Measurements from ENCODE around the gene FAM107B. TPM values are rescaled to one million over a fixed set of nuclear protein-coding genes. Genes with fewer than 3 reads are reported as not detected.

Gene FAM107B
- total RNA-seq, 1 donor from 2014 or later: 40.7 TPM

- Mint-ChIP-seq H3K27me3 (ENCODE audit: unreplicated experiment) (no peaks in the 10 kb centered on the region), H3K36me3 (ENCODE audit: unreplicated experiment) (peaks cover 10% of the 10 kb centered on the region), H3K9me3 (ENCODE audit: unreplicated experiment) (peaks cover 3% of the 10 kb centered on the region), H3K27ac (ENCODE audit: unreplicated experiment) (peak overlapping the region; percentile 56), H3K4me3 (ENCODE audit: unreplicated experiment) (no peak overlapping the region), H3K4me1 (ENCODE audit: unreplicated experiment) (peaks cover 57% of the 10 kb centered on the region)
- no peak for DNase-seq (ENCODE audit: extremely low spot score, unreplicated experiment)
- TF ChIP-seq CTCF (IDR thresholded peaks at IDR 0.05): no peak
These were observed 300.0 kb downstream of the FAM107B start for GRCh38 chr10:14474656-14475055.

- H3K27ac Mint-ChIP-seq (ENCODE audit: unreplicated experiment): no peak overlapping the region
- H3K9me3 Mint-ChIP-seq (ENCODE audit: unreplicated experiment): peaks cover 3% of the 10 kb centered on the region
- no peak for TF ChIP-seq CTCF (IDR thresholded peaks at IDR 0.05)
- H3K4me1 Mint-ChIP-seq (ENCODE audit: unreplicated experiment): peaks cover 34% of the 10 kb centered on the region
- no peak overlapping the region for H3K4me3 Mint-ChIP-seq (ENCODE audit: unreplicated experiment)
- no peaks in the 10 kb centered on the region for H3K27me3 Mint-ChIP-seq (ENCODE audit: unreplicated experiment)
- DNase-seq (ENCODE audit: extremely low spot score, unreplicated experiment): no peak
- peaks cover 10% of the 10 kb centered on the region for H3K36me3 Mint-ChIP-seq (ENCODE audit: unreplicated experiment)
These were observed 303.8 kb downstream of the FAM107B start for GRCh38 chr10:14470920-14471319.

- no peak for DNase-seq (ENCODE audit: extremely low spot score, unreplicated experiment)
- H3K27me3 Mint-ChIP-seq (ENCODE audit: unreplicated experiment): no peaks in the 10 kb centered on the region
- peaks cover 4% of the 10 kb centered on the region for H3K9me3 Mint-ChIP-seq (ENCODE audit: unreplicated experiment)
- peaks cover 11% of the 10 kb centered on the region for H3K36me3 Mint-ChIP-seq (ENCODE audit: unreplicated experiment)
- no peak overlapping the region for H3K4me3 Mint-ChIP-seq (ENCODE audit: unreplicated experiment)
- peaks cover 24% of the 10 kb centered on the region for H3K4me1 Mint-ChIP-seq (ENCODE audit: unreplicated experiment)
- TF ChIP-seq CTCF (IDR thresholded peaks at IDR 0.05): no peak
- no peak overlapping the region for H3K27ac Mint-ChIP-seq (ENCODE audit: unreplicated experiment)
These were observed 306.0 kb downstream of the FAM107B start for GRCh38 chr10:14468726-14469125.

Other genes starting within 250 kb of the FAM107B start
- gene CDNF, start 63.1 kb upstream of the FAM107B start, total RNA-seq: 1.0 and 2.9 TPM in 2 replicates
- gene HSPA14, start 63.4 kb upstream of the FAM107B start, total RNA-seq: 9.5 and 9.9 TPM in 2 replicates
- gene MSANTD7, start 63.4 kb upstream of the FAM107B start, total RNA-seq: 13.6 and 13.8 TPM in 2 replicates
- gene SUV39H2, start 104.0 kb upstream of the FAM107B start, total RNA-seq: 8.2 and 9.8 TPM in 2 replicates
- gene DCLRE1C, start 179.2 kb upstream of the FAM107B start, total RNA-seq: 9.3 and 9.7 TPM in 2 replicates
- gene MEIG1, start 184.5 kb upstream of the FAM107B start, total RNA-seq: 1.0 TPM in 1 of 2 replicates, not detected in the other